OCI-LY3 (cell line): Measurements from ENCODE around the gene CIAO3.

Experiments
- H2AFZ ChIP-seq: fragments of 200-600, 300-600 bp; shearing (Covaris generic); 2 replicates; pipeline ENCODE4 v1.6.0; 2014; ENCODE audit warnings: antibody characterized with exemption, low read depth, low read length
- H3K27ac ChIP-seq: fragments of 200-600, 300-600 bp; sonication (generic); 2 replicates; pipeline ENCODE4 v1.5.1; 2014; ENCODE audit warnings: mild to moderate bottlenecking, low read length, moderate library complexity, mixed read lengths
- H3K27me3 ChIP-seq: fragments of 200-600, 300-600 bp; sonication (generic); 2 replicates; pipeline ENCODE4 v1.6.1; 2014; ENCODE audit warnings: low read depth, low read length, mixed read lengths
- H3K36me3 ChIP-seq: fragments of 200-600, 300-600 bp; sonication (generic); replicated peaks from 2 replicates; pipeline ENCODE3; 2014; ENCODE audit warnings: low read depth, low read length, mixed read lengths
- H3K4me1 ChIP-seq: fragments of 300-600, 200-600 bp; sonication (generic); 2 replicates; pipeline ENCODE4 v1.6.1; 2014; ENCODE audit warnings: low read length, mixed read lengths
- H3K4me2 ChIP-seq: fragments of 200-600, 300-600 bp; sonication (generic); 2 replicates; pipeline ENCODE4 v1.6.1; 2014; ENCODE audit warnings: low read length, mixed read lengths
- H3K4me3 ChIP-seq: fragments of 300-600, 200-600 bp; sonication (generic); 2 replicates; pipeline ENCODE4 v1.5.1; 2014; ENCODE audit warnings: antibody characterized with exemption, mild to moderate bottlenecking, low read length, moderate library complexity
- H3K79me2 ChIP-seq: fragments of 300-600, 200-600 bp; shearing (Covaris generic); 2 replicates; pipeline ENCODE4 v1.6.1; 2014; ENCODE audit warnings: mild to moderate bottlenecking, low read length, mixed read lengths
- H3K9ac ChIP-seq: fragments of 300-600, 200-600 bp; shearing (Covaris generic); 2 replicates; pipeline ENCODE4 v1.6.0; 2014; ENCODE audit warnings: mild to moderate bottlenecking, low read length, moderate library complexity
- H3K9me3 ChIP-seq: fragments of 200-600, 300-600 bp; shearing (Covaris generic); 2 replicates; pipeline ENCODE4 v1.6.1; 2014; ENCODE audit warnings: low read length, mixed read lengths; ENCODE audit not compliant: insufficient read depth
- H4K20me1 ChIP-seq: fragments of 200-600, 300-600 bp; sonication (generic); 2 replicates; pipeline ENCODE4 v1.6.1; 2016; ENCODE audit warnings: low read length, mixed read lengths; ENCODE audit not compliant: insufficient read depth
- CTCF ChIP-seq: fragments of 200-600, 300-600 bp; sonication (generic); IDR thresholded peaks from 2 replicates; pipeline ENCODE4 v1.5.1; 2014; ENCODE audit warnings: antibody characterized with exemption, low read length, low read depth
- EZH2phosphoT487 ChIP-seq: fragments of 200-600 bp; shearing (Covaris generic); IDR thresholded peaks from 2 replicates; pipeline ENCODE4 v1.6.1; 2018; ENCODE audit warnings: antibody characterized with exemption, mixed run types, low read depth

CIAO3 gene

GRCh38 chr16:762595-763268 is 21.9 kb upstream of the CIAO3 start:
- no peaks in the 10 kb centered on the region for H3K36me3 ChIP-seq
- no peaks in the 10 kb centered on the region for H3K9me3 ChIP-seq
- H3K27ac ChIP-seq = no peak overlapping the region
- TF ChIP-seq EZH2phosphoT487 = no peak
- TF ChIP-seq CTCF = no peak
- H3K4me2 ChIP-seq = no peak overlapping the region
- H3K27me3 ChIP-seq = no peaks in the 10 kb centered on the region
- H3K79me2 ChIP-seq = no peaks in the 10 kb centered on the region
- H3K9ac ChIP-seq = no peak overlapping the region
- no peak overlapping the region for H3K4me3 ChIP-seq
- H2AFZ ChIP-seq = no peak overlapping the region
- no peaks in the 10 kb centered on the region for H3K4me1 ChIP-seq
- no peaks in the 10 kb centered on the region for H4K20me1 ChIP-seq

DNA sequence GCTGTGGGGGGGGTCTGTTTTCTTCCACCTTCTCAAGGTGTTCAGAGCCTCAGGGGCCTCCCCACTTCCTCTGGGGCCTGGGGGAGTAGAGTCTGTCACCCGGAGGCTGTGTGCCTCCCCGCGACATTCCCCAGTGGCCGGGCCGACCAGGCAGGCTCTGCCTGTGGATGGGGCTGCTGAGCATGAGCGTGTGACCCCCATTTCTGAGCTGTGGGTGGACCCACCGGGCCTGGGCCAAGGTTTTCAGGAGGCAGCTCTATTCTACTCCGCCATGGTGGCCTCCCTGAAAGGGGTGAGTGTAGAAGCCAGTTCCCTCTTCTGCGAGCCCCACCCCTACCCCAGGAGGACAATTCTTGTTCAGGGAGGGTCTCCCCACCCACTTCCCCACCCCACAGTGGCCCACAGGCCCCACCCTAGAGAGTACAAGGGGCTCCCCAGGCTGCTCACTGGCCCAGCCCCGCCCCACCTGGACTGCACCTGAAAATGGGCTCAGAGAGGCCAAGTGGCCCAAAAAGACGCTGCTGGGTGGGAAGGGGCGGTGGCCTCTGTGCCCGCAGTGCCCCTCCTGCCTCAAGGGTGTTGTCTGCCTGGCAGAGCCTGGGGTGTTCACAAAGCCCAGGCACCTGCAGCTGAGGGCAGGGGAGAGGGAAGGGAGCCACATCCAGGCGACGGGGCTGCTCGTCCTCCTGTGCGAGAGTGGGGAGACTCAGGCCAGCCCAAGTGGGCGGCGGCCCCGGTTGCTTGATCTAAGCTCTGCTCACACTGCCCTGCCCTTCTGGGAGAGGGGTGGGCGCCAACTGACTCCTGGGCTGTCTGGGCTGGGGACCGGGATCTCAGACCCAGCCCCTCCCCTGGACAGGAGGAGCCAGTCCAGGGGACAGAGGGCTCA is 21.1 kb upstream of the CIAO3 start:
- Histone ChIP-seq H3K27ac (no peak overlapping the region), H3K4me3 (no peak overlapping the region), H3K9me3 (no peaks in the 10 kb centered on the region), H3K79me2 (no peaks in the 10 kb centered on the region), H3K4me2 (no peak overlapping the region), H2AFZ (no peak overlapping the region), H3K9ac (no peak overlapping the region), H3K36me3 (no peaks in the 10 kb centered on the region), H3K27me3 (no peaks in the 10 kb centered on the region), H4K20me1 (no peaks in the 10 kb centered on the region), H3K4me1 (no peaks in the 10 kb centered on the region)
- TF ChIP-seq EZH2phosphoT487 (no peak), CTCF (no peak)

DNA sequence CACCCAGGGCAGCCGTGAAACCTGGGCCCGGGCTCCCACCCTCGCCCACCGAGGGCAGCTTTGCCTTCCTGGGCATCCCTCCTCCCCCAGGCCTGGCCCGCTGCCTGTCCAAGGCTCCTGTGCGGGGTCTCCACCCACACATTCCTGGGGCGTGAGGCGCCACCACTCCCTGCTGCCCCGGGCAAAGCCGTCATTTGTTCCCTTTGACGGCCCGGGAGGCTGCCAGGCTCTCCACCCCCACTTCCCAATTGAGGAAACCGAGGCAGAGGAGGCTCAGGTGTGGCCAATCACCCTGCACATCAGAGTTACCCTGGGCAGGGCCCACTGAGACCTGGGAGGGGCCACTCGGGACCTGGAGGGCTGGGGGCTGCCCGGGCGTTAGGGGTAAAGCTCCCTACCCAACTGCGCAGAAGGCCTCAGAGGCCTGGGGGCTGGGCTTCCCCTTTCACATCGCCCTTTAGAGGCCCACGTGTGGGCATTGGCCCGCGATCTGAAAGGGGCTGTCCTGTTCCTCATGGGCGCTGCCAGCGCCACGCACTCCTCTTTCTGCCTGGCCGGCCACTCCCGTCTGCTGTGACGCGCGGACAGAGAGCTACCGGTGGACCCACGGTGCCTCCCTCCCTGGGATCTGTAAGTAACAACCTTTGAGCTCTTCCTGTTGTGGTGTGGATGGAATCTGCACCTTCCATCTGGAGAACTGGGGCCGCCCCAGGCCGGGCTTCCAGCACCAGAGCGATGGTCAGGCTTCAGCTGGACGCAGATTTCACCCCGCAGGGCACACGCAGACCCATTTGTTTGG is 19.9 kb upstream of the CIAO3 start, which contains the start of gene MSLN:
MSLN (plus strand) TSS at position 190 of the 799 bp plus-strand sequence. CDS start 1,947 bp downstream, outside the sequence.
- H3K36me3 ChIP-seq = peaks cover 2% of the 10 kb centered on the region
- H3K27ac ChIP-seq = no peak within 1 kb of the TSS
- no peak within 1 kb of the TSS for H3K4me3 ChIP-seq
- no peaks in the 10 kb centered on the region for H3K9me3 ChIP-seq
- H2AFZ ChIP-seq = no peak within 1 kb of the TSS
- H4K20me1 ChIP-seq = no peaks in the 10 kb centered on the region
- H3K27me3 ChIP-seq = no peaks in the 10 kb centered on the region
- no peak within 1 kb of the TSS for H3K9ac ChIP-seq
- TF ChIP-seq EZH2phosphoT487 = no peak
- TF ChIP-seq CTCF = no peak
- H3K4me1 ChIP-seq = no peaks in the 10 kb centered on the region
- H3K4me2 ChIP-seq = no peak within 1 kb of the TSS
- no peaks in the 10 kb centered on the region for H3K79me2 ChIP-seq
